Cerebellar nuclear complex (tissue), 1 donor: ENCODE measurements around the gene YOD1.

Source experiments
- DNase-seq, 2 experiments: peaks; one replicate each; lab custom pipeline; 2025; lab: John Stamatoyannopoulos, UW

YOD1 gene

DNA sequence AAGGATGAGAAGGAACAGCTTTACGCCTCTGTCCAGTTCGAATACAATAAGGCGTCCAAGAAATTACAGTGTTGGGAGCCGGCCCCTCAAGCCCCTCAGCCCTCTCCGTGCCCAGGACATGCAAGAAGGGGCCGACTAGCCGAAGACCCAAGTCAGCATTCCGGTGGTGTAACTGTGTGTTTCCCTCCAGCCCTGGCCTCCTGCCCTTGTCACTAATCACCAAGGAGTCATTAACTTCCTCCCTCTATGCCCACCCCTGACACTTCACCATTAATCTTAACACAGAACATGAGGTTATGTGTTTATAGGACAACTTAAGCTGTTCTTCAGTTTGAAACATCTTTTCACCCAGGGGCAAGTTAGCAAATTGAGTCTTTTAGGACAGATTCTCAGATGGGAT is 21.2 kb upstream of the YOD1 start:
- DNase-seq = no peak

DNA sequence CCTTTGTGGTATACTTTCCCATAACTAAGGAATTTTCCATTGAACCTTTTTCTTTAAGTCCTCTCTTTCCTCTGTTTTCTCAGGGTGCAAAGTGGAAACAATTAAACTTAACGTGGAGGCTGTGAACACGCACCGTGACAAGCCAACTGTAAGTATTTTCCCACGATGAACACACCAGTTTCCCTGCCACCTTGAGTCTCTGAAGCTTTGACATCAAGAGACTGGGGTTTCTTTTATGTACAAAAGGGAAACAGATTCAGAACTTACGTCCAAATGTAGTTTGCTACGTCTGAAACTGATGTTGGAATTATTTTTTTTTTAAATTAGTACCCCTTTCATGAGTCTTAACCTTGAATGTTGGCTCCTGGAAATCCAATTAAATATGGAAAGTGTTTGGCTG is 20.4 kb upstream of the YOD1 start:
- no peak for DNase-seq

GRCh38 chr1:207070811-207071210 is 19.8 kb upstream of the YOD1 start:
- no peak for DNase-seq

DNA sequence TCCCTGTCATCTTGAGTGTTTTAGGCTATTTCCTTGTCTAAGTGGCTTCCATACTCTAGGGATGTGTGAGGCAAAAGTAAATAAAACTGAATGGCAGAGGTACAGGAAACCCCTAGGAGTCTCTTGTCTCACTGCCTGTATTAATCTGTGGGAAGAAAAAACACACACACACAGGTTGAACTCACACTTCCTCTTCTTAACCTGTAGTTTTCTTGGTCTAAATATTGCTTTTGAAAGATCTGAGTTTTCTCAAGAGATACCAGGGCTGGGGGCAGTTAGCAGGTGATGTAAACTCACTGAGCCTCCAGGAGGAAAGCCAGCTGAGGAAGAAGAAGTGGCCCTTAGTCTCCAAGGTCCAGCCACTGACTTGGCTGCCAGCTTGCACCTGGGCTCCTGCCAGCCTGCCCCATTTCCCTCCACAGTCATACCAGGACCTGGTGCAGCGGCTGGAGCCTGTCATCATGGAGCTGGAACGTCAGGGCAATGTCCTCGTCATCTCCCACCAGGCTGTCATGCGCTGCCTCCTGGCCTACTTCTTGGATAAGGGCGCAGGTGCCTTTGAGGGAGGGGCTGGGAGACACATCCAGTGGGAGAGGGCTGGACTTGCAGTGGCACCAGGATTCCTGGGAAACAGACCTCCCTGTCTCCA is 19.0 kb upstream of the YOD1 start:
- DNase-seq = no peak

DNA sequence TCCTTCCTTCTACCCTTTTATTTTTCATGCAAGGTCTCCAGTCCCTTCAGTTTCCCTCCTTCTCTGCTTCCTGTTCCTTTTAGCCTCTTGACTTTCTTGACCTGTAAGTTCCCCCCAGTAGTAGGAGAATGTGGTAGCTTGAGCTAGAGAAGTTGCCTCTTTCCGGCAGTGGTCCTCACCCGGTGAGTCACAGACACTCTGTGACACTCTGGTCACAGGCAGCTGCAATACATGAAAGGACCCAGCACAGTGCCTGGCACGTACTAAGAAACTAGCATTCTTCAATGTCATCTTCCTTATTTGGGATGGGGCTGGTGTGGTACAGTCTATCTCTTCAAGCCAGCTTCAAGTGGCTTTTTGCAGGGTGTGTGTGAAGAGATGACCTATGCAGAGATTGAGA is 18.1 kb upstream of the YOD1 start:
- DNase-seq = no peak

DNA sequence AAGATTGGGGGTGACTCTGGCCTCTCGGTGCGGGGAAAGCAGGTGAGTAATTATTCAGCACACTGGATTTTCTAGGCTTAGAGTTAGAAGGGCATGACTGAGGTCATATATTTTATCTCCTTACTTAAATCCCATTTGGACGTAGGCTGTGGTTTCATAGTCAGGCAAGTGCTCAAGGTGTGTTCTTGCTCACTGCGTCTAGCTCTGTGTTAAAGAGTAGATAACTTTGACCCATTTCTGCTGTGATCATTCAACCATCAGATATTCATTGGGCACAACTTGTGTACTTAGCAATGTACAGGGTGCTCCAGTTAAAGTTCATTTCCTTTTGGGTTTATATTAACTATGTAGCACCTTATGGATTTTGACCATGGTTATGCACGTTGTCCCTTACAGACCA is 16.7 kb upstream of the YOD1 start:
- DNase-seq = no peak

DNA sequence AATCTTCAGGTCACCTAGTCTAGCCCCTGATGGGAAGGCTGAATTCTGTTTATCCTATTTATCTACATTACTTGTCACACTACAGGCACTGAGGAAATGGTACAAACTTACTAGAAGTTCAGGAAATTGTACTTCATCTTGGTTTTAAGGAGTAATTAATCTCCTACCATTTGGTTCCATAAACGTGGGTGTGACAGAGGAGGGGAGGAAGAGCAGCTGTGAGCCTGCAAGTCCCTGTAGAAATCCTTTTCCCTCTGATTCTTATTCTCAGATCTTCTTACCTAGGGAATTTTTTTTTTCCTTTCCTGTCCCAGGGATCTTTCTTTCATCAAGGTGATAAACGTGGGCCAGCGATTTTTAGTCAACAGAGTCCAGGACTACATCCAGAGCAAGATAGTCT is 16.2 kb upstream of the YOD1 start:
- DNase-seq = no peak

- no peak for DNase-seq
These were observed 13.6 kb upstream of the YOD1 start for GRCh38 chr1:207064561-207064960.

DNA sequence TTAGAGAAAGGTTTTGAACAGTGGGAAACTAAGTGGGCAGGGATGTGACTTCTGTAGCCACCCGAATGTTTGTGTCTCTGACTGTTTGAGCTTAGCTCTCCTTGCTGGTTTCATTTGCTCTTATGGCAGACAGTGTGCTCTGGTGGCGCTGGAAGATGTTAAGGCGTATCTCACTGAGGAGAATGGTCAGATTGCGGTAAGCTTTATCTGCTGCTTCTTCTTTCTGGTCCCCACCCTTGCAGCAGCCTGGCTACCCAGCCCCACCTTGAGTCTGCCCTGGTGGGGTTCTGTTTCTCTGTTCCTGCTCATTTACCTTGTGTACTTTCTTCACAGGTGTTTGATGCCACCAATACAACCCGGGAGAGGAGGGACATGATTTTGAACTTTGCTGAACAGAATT is 12.0 kb upstream of the YOD1 start:
- DNase-seq = no peak

DNA sequence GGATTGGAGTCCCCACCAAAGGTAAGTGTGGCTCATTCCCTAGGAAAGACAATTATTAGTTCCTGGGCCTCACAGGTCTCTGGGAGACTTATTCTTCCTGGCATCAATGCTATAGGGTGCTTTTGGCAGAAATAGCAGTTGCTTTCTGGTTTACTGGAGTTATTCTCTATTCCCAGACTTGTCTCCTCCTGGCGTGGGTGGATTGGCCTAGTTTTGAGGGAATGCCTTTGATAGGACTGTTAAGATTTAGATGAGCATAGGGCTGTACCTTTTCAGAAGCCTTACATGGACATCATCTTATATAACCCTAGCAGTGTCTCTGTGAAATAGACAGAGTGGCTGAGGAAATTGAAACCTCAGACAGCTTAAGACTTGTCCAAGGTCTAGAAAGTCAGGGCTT is 11.1 kb upstream of the YOD1 start:
- no peak for DNase-seq

DNA sequence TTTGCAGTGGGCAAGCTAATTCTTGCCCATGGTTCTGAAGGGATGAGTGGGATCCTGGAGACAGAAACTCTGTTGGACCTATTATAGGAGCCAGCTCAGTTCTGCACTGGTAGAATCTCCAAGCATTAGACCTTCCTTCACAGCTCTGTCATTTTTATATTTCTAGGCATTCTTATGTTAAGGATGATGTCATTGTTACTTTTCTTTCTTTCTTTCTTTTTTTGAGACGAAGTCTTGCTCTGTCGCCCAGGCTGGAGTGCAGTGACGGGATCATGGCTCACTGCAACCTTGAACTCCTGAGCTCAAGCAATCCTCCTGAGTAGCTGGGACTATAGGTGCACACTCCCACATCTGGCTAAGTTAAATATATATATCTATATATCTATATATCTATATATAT is 9.6 kb upstream of the YOD1 start:
- no peak for DNase-seq

DNA sequence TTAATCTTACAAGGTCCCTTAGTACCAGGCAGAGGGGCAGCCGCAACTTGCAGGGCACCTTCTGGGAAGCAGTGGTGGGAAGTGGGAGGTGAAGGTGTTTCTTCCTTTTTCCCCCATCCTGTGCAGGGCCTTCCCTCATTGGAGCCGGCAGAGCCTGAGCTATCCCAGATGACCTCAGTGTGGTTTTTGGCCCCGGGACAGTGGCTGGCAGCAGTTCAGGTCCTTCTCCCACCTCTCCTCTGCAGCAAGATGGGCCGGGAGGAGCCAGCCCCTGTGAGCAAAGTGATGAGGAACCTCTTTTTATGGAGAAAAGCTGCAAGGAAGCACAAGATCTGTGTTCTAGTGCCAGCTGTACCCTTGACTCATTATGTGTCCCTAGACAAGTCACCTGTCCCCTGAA is 8.9 kb upstream of the YOD1 start:
- DNase-seq = no peak

- DNase-seq = no peak
These were observed 8.2 kb upstream of the YOD1 start for GRCh38 chr1:207058878-207059867.

DNA sequence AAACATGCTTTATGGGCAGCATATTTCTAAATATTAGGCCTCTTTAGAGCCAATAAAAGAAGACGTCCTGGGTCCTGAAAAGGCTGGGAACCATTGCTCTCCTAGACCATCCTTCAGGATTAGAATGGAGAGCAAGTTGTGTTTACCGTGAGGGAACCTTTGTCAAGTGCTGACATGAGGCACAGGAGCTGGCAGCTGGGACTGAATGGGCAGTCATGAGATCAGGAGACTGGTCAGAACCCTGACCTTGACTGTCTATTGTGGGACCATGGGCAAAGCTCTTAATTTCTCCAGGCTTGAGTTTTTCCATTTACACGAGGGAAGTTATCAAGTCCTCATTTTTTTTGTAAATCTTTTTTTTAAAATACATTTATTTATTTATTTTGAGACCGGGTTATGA is 7.2 kb upstream of the YOD1 start:
- DNase-seq = no peak

DNA sequence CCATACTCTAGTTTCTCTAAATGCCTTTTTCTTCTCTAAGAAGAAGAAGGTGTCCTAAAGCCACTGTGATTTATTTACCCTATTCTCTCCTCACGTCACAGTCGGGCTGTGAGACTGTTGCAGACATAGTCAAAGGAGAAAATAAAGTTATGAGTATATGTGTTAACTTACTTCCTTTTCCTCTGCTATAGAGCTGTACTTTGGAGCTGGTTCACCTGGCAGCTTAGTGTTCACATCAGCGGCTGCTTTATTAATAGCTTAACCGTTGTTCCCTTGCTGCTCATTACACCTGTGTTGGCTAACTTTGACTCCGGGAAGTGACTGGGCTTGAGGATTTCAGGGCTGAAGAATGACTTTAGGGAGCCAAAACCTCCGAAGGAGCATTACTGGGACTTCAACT is 5.7 kb upstream of the YOD1 start:
- DNase-seq = no peak

- no peak for DNase-seq
These were observed 4.5 kb upstream of the YOD1 start for GRCh38 chr1:207055386-207056001.

GRCh38 chr1:207054491-207054890 is 3.5 kb upstream of the YOD1 start:
- no peak for DNase-seq

GRCh38 chr1:207052911-207053769 is 2.1 kb upstream of the YOD1 start, which contains the start of gene PFKFB2:
Gene PFKFB2 (plus strand): TSS chr1:207053275. CDS start chr1:207054718, 1,443 bp downstream.
- peak; percentile 88 to 95 for DNase-seq

- peak in 1 of 2 experiments; percentile 49 for DNase-seq
These were observed 373 bp downstream of the YOD1 start for GRCh38 chr1:207050480-207051190.

- DNase-seq = no peak
These were observed 1.0 kb downstream of the YOD1 start for GRCh38 chr1:207049974-207050391.

- no peak for DNase-seq
These were observed 1.5 kb downstream of the YOD1 start for GRCh38 chr1:207049514-207049913.
